ENCODE measurements around the gene ETFA. TPM values are rescaled to one million over a fixed set of nuclear protein-coding genes. Genes with fewer than 3 reads are reported as not detected.

ETFA gene
- total RNA-seq, 1 donor from 2014 or later = 144 TPM

- Mint-ChIP-seq H3K27ac (no peak overlapping the region), H3K9me3 (peaks cover 5% of the 10 kb centered on the region), H3K27me3 (no peaks in the 10 kb centered on the region), H3K4me3 (no peak overlapping the region), H3K4me1 (peaks cover 13% of the 10 kb centered on the region), H3K36me3 (ENCODE audit: low read depth) (peaks cover 31% of the 10 kb centered on the region)
- intact Hi-C loops (cut with micrococcal nuclease) = no loop called here
- no peak for DNase-seq
Measured at GRCh38 chr15:76221085-76221767, 90.0 kb downstream of the ETFA start.

GRCh38 chr15:76217882-76218217 lies 93.4 kb downstream of the ETFA start:
- H3K27me3 Mint-ChIP-seq = no peaks in the 10 kb centered on the region
- H3K36me3 Mint-ChIP-seq (ENCODE audit: low read depth) = peaks cover 28% of the 10 kb centered on the region
- no peak overlapping the region for H3K4me3 Mint-ChIP-seq
- H3K9me3 Mint-ChIP-seq = peaks cover 5% of the 10 kb centered on the region
- H3K27ac Mint-ChIP-seq = no peak overlapping the region
- intact Hi-C loops (cut with micrococcal nuclease) = no loop called here
- DNase-seq = no peak
- peaks cover 7% of the 10 kb centered on the region for H3K4me1 Mint-ChIP-seq

GRCh38 chr15:76217029-76217881 lies 94.0 kb downstream of the ETFA start:
- no peak for DNase-seq
- H3K9me3 Mint-ChIP-seq = peaks cover 5% of the 10 kb centered on the region
- peaks cover 27% of the 10 kb centered on the region for H3K36me3 Mint-ChIP-seq (ENCODE audit: low read depth)
- H3K4me3 Mint-ChIP-seq = no peak overlapping the region
- no peaks in the 10 kb centered on the region for H3K27me3 Mint-ChIP-seq
- intact Hi-C loops (cut with micrococcal nuclease) = no loop called here
- no peak overlapping the region for H3K27ac Mint-ChIP-seq
- peaks cover 7% of the 10 kb centered on the region for H3K4me1 Mint-ChIP-seq

GRCh38 chr15:76215634-76216033 lies 95.6 kb downstream of the ETFA start:
- H3K36me3 Mint-ChIP-seq (ENCODE audit: low read depth) = peaks cover 28% of the 10 kb centered on the region
- H3K4me1 Mint-ChIP-seq = peaks cover 4% of the 10 kb centered on the region
- no peak for DNase-seq
- H3K4me3 Mint-ChIP-seq = no peak overlapping the region
- peaks cover 5% of the 10 kb centered on the region for H3K9me3 Mint-ChIP-seq
- H3K27me3 Mint-ChIP-seq = no peaks in the 10 kb centered on the region
- no peak overlapping the region for H3K27ac Mint-ChIP-seq
- intact Hi-C loops (cut with micrococcal nuclease) = no loop called here

GRCh38 chr15:76209942-76210341 lies 101.3 kb downstream of the ETFA start:
- intact Hi-C loops (cut with micrococcal nuclease) = no loop called here
- H3K4me1 Mint-ChIP-seq = peaks cover 10% of the 10 kb centered on the region

GRCh38 chr15:76209523-76209922 lies 101.7 kb downstream of the ETFA start:
- H3K4me3 Mint-ChIP-seq = no peak overlapping the region
- DNase-seq = no peak
- no peaks in the 10 kb centered on the region for H3K9me3 Mint-ChIP-seq
- peaks cover 18% of the 10 kb centered on the region for H3K36me3 Mint-ChIP-seq (ENCODE audit: low read depth)
- intact Hi-C loops (cut with micrococcal nuclease) = no loop called here
- no peak overlapping the region for H3K27ac Mint-ChIP-seq
- H3K4me1 Mint-ChIP-seq = peaks cover 10% of the 10 kb centered on the region
- H3K27me3 Mint-ChIP-seq = no peaks in the 10 kb centered on the region

More at GRCh38 chr15:76209942-76210341, 101.3 kb downstream of the ETFA start:
- no peaks in the 10 kb centered on the region for H3K27me3 Mint-ChIP-seq
- peaks cover 18% of the 10 kb centered on the region for H3K36me3 Mint-ChIP-seq (ENCODE audit: low read depth)
- H3K4me3 Mint-ChIP-seq = no peak overlapping the region
- no peak for DNase-seq
- H3K9me3 Mint-ChIP-seq = no peaks in the 10 kb centered on the region
- H3K27ac Mint-ChIP-seq = peak overlapping the region; percentile 73

- peaks cover 15% of the 10 kb centered on the region for H3K36me3 Mint-ChIP-seq (ENCODE audit: low read depth)
- intact Hi-C loops (cut with micrococcal nuclease) = no loop called here
- H3K4me3 Mint-ChIP-seq = no peak overlapping the region
- no peak for DNase-seq
- no peak overlapping the region for H3K27ac Mint-ChIP-seq
- peaks cover 10% of the 10 kb centered on the region for H3K4me1 Mint-ChIP-seq
- no peaks in the 10 kb centered on the region for H3K9me3 Mint-ChIP-seq
- H3K27me3 Mint-ChIP-seq = no peaks in the 10 kb centered on the region
Measured at GRCh38 chr15:76208786-76209424, 102.4 kb downstream of the ETFA start.

GRCh38 chr15:76208084-76208785 lies 103.0 kb downstream of the ETFA start:
- H3K9me3 Mint-ChIP-seq = no peaks in the 10 kb centered on the region
- H3K4me1 Mint-ChIP-seq = peaks cover 10% of the 10 kb centered on the region
- peak overlapping the region; percentile 4 for H3K27ac Mint-ChIP-seq
- H3K27me3 Mint-ChIP-seq = no peaks in the 10 kb centered on the region
- H3K36me3 Mint-ChIP-seq (ENCODE audit: low read depth) = peaks cover 15% of the 10 kb centered on the region
- intact Hi-C loops (cut with micrococcal nuclease) = no loop called here
- no peak for DNase-seq
- H3K4me3 Mint-ChIP-seq = no peak overlapping the region

- no peak overlapping the region for H3K27ac Mint-ChIP-seq
- intact Hi-C loops (cut with micrococcal nuclease) = no loop called here
- H3K36me3 Mint-ChIP-seq (ENCODE audit: low read depth) = peaks cover 9% of the 10 kb centered on the region
- no peak for DNase-seq
- no peak overlapping the region for H3K4me3 Mint-ChIP-seq
- H3K4me1 Mint-ChIP-seq = peaks cover 10% of the 10 kb centered on the region
- H3K9me3 Mint-ChIP-seq = no peaks in the 10 kb centered on the region
- H3K27me3 Mint-ChIP-seq = no peaks in the 10 kb centered on the region
Measured at GRCh38 chr15:76206325-76206976, 104.8 kb downstream of the ETFA start.

- intact Hi-C loops (cut with micrococcal nuclease) = no loop called here
- peaks cover 7% of the 10 kb centered on the region for H3K4me1 Mint-ChIP-seq
- no peak overlapping the region for H3K4me3 Mint-ChIP-seq
- peaks cover 2% of the 10 kb centered on the region for H3K36me3 Mint-ChIP-seq (ENCODE audit: low read depth)
- no peak overlapping the region for H3K27ac Mint-ChIP-seq
- no peaks in the 10 kb centered on the region for H3K27me3 Mint-ChIP-seq
- no peak for DNase-seq
- no peaks in the 10 kb centered on the region for H3K9me3 Mint-ChIP-seq
Measured at GRCh38 chr15:76204916-76205460, 106.3 kb downstream of the ETFA start.

GRCh38 chr15:76204109-76204845 lies 107.0 kb downstream of the ETFA start:
- Mint-ChIP-seq H3K36me3 (ENCODE audit: low read depth) (no peaks in the 10 kb centered on the region), H3K4me1 (peaks cover 4% of the 10 kb centered on the region), H3K27ac (no peak overlapping the region), H3K27me3 (no peaks in the 10 kb centered on the region), H3K4me3 (no peak overlapping the region), H3K9me3 (no peaks in the 10 kb centered on the region)
- intact Hi-C loops (cut with micrococcal nuclease) = no loop called here
- DNase-seq = no peak

- Mint-ChIP-seq H3K9me3 (no peaks in the 10 kb centered on the region), H3K4me1 (no peaks in the 10 kb centered on the region), H3K27me3 (no peaks in the 10 kb centered on the region), H3K4me3 (no peak overlapping the region), H3K27ac (no peak overlapping the region), H3K36me3 (ENCODE audit: low read depth) (no peaks in the 10 kb centered on the region)
- intact Hi-C loops (cut with micrococcal nuclease) = no loop called here
- DNase-seq = no peak
Measured at GRCh38 chr15:76203346-76204108, 107.7 kb downstream of the ETFA start.

Measured in activated CD4-positive, alpha-beta T cell treated with anti-CD3 and anti-CD28 coated beads, Interleukin-2, amount 10 ng/mL, durations not matched to agents 24 days and 14 days (primary cell).